ENCODE measurements around the gene KLF5. TPM values are rescaled to one million over a fixed set of nuclear protein-coding genes. Genes with fewer than 3 reads are reported as not detected.
A peak's percentile ranks its signal among the peaks of the same experiment; 100 is the strongest.
"Not testable (repeated sequence)": the region's sequence is repeated elsewhere in the genome, so short reads cannot be mapped to it uniquely, and the experiment has no call there.

Gene KLF5
- 73.9 and 121 TPM in 2 replicates for total RNA-seq
- 58.0 TPM for polyA plus RNA-seq (2012)

- DNase-seq (ENCODE audit: low read depth), result peak; percentile 97
Measured at GRCh38 chr13:73058736-73059459, at the start of gene KLF5. TSS of gene KLF5 (plus strand) at chr13:73059005. CDS start at chr13:73059328, 323 bp downstream.

GRCh38 chr13:73011751-73012150 lies 47.1 kb upstream of the KLF5 start:
- no peak for DNase-seq (ENCODE audit: low read depth)

- DNase-seq (ENCODE audit: low read depth), result no peak
Measured at GRCh38 chr13:73015805-73016204, 43.0 kb upstream of the KLF5 start.

DNA sequence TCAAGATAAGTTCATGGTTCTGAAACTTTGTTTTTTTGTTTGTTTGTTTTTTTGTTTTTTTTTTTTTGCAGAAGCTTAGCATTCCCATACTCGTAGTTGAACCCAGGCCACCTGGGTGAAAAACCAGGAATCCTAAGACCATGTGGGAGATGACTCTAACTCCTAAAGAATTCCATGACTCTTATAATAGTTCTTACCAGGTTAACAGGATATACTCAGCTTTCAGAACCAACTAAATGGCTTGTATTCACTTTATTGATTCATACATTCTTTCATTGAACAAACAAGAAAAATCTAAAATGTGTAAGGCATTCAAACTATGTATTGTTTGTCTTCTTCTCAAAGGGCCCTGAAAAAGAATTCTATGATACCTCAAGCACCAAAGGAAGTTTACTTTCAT lies 40.5 kb upstream of the KLF5 start:
- no peak for DNase-seq (ENCODE audit: low read depth)

GRCh38 chr13:73025217-73026012 lies 33.4 kb upstream of the KLF5 start:
- DNase-seq (ENCODE audit: low read depth), result no peak

DNA sequence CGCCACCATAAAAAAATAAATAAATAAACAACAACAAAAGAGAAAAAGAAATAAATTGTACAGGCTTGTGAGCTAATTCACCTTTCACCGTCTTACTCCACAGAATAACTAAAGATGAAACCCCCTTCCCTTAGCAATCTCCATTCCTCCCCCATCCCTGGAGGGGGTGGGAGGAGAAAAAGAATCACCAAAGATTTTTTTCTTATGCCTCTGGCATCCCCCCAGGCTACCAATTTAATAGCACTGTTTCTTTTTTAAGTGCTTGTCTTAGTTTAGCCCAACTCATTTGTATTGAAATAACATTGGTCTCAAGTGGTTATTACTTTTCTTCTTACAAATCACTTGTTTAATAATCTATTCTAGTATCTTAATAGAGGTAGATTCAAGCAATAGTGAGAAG lies 23.9 kb upstream of the KLF5 start:
- DNase-seq (ENCODE audit: low read depth), result no peak

- DNase-seq (ENCODE audit: low read depth), result no peak
Measured at GRCh38 chr13:73035660-73036059, 23.1 kb upstream of the KLF5 start.

DNA sequence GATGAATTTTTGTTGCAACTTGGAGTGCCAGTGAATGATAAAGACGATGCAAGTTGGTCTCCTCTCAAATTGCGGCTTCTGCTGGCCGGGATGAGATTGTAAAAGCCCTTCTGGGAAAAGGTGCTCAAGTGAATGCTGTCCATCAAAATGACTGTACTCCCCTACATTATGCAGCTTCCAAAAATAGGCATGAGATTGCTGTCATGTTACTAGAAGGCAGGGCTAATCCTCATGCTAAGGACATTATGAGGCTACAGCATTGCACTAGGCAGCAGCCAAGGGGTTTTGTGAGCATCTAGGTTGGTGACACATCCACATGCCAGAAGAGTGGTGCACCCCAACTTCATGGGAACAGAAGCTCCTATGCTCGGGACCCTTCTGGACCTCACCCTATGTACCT lies 22.2 kb upstream of the KLF5 start:
- peak; percentile 49 for DNase-seq (ENCODE audit: low read depth)

DNA sequence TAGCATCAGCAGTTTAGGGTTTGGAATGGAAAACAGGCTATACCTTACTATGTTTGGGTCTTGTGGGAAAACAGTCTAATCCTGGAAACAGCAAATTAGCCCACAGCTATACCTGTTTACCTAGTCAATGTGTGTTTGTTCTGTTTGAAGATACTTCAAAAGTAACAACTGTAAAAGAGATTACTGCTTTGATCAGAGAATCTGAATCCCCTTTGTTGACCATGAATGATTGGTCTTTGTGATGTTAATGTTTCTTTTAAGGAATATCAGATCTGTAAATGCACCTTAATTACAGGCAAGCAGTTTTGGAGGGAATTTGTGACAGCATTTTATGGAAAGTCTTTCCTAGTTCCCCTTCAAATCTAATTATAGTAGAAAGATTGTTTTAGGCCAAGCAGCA lies 20.7 kb upstream of the KLF5 start:
- DNase-seq (ENCODE audit: low read depth), result no peak

- no peak for DNase-seq (ENCODE audit: low read depth)
Measured at GRCh38 chr13:73039201-73040108, 19.4 kb upstream of the KLF5 start.

- DNase-seq (ENCODE audit: low read depth), result no peak
Measured at GRCh38 chr13:73040484-73040883, 18.3 kb upstream of the KLF5 start.

DNA sequence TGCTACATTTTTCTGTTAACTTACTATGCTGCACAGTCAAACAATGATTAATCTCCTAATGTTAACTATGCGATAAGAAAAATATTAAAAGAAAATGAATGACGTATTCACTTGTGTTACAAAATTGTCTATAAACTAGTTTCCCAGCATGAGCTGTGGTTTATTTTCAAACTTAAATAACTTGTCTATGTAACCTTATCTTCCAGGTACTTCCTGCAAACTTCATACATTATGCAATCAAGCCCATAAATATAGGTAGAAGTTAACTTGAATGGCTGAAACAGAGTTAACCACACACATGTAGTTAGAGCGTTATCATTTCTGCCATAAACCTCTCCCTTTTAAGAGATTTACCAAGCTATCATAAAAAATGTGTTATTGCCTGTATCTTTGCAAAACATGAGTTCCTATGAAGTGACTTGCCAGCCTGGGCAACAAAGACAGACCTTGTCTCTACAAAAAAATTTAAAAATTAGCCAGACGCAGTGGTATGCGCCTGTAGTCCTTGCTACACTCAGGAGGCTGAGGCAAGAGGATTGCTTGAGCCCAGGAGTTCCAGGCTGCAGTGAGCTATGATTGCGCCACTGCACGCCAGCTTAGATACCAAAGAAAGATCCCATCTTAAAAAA lies 17.7 kb upstream of the KLF5 start:
- DNase-seq (ENCODE audit: low read depth), result no peak

DNA sequence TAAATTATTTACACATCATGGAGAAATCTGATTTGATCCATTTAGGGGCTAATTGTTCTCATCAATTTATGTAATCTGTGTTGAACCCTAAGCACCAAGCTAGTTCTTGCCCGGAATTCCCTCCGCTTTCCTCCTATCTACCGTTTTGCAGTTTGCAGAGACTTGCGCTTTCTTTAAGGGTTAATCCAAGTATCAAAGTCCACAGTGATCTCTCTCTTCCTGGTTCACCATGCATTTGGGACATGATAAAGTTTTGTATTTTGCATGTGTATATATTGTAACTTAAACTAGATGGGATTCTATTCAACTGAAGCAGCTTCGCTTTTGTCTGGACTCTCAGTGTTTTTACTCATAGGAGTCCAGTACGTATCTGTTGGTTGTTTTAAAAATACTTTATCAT lies 13.8 kb upstream of the KLF5 start:
- DNase-seq (ENCODE audit: low read depth), result no peak

DNA sequence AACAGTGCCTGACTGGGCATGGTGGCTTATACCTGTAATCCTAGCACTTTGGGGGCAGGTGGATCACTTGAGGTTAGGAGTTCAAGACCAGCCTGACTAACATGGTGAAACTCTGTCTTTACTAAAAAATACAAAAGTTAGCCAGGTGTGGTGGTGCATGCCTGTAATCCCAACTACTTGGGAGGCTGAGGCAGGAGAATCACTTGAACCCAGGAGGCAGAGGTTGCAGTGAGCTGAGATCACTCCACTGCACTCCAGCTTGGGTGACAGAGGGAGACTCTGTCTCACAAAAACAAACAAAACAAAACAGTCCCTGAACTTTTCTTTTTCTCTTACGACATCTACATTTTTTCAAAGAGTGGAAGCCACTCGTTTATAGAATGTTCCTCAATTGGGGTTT lies 10.2 kb upstream of the KLF5 start:
- not testable (repeated sequence) for DNase-seq (ENCODE audit: low read depth)

GRCh38 chr13:73054712-73055111 lies 4.1 kb upstream of the KLF5 start:
- DNase-seq (ENCODE audit: low read depth), result no peak

DNA sequence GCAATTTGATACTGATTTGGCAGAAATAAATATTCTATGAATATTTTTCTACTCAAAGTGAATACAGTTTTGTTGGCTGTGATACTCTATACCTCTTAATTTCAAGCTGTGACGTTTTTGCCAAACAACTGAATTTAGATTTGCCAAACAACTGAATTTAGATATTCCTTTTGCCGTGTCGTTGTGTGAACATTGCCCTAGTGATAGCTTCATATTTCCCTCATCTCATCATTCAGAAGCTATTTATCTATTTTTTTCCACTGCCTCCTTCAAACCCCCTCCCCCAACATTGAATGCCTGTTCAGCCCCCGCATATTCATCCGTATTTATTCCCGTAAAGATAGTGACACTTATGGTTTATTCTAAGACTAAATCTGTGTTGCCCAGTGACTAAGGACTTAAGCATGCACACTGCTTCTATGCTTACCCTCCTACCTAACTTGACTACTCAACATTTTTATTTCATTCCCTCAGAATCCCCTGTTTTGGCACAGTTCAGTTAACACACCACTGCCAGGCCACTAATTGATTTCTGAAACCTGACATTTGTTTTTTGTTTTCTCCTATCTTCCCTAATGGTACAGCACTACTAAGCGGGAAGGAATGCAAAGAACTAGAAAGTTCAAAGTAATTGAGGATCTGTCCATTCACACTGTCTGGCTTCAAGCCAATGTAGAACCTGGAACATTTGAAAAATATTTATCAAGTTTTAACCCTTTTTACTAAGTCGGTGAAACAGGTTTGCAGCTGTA lies 2.8 kb upstream of the KLF5 start:
- DNase-seq (ENCODE audit: low read depth), result peak; percentile 67

GRCh38 chr13:73056565-73056962 lies 2.2 kb upstream of the KLF5 start:
- no peak for DNase-seq (ENCODE audit: low read depth)

DNA sequence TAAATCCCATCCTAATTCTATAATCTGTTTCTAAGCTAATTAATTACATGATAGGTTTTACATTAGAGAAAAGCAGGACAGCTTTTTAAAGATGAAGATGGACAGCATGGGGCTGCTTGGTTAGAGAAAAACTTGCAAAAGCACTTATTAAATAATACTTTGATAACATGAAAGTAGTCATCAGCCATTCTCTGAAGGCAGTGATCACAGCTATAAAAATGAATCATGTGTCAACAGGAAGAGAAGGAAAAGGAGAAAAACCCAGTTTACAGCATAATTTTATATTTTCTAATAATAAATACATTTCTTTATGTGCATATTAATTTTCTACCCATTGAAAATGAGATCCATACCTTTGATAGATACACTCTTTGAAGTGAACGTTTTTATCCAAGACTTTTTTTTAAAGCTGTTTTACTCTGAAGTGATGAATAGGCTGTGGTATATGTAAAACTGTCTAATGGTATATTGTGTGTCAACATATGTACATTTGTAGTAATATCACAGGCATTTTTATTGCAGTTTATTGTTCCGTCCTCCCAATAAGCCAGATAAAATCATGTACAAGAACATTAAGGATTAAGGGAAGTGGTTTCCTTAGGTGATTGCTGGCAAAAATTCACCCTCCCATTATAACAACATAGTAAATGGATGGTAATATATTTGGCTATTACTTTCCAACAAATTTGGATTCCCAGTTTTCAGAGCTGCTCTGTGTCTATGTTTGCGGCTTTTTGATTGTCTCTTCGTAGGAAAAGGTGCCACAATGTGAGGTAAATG lies 1.3 kb upstream of the KLF5 start:
- no peak for DNase-seq (ENCODE audit: low read depth)

DNA sequence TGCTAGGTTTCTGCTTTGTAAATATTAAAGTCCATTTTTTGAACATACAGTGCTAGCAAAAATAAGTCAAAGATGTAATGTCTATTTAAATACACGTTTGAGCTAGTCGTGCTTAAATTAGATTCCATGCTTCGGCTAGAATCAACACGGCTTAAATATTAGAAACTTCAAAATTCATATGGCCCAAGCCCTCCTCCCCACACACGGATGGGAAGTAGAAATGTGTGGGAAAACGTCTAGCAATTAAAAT lies 816 bp upstream of the KLF5 start:
- DNase-seq (ENCODE audit: low read depth), result no peak

DNA sequence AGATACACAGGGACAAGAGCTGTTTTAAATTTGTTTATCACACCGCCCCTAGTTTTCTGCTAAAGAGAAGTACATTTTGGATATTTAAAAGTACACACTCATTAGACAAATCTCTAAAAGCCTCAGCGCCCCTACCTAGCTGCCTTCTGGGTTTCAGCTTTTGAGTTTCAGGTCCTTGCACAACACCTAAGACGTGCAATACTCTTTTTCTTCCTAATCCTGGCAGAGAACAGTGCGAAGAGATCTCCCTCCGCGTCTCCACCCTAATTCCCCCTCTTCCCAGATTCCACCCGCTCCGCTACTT lies 421 bp upstream of the KLF5 start:
- no peak for DNase-seq (ENCODE audit: low read depth)
